PC-3 (cell line): ENCODE measurements around the gene SNIP1. TPM values are rescaled to one million over a fixed set of nuclear protein-coding genes. Genes with fewer than 3 reads are reported as not detected.
"Not testable (repeated sequence)": the region's sequence is repeated elsewhere in the genome, so short reads cannot be mapped to it uniquely, and the experiment has no call there.

Experiments
- ATAC-seq: fragments of 200-7000 bp; cut with Tn5 transposase; 2 replicates; pipeline ENCODE4 v1.9.1; 2020; ENCODE audit warnings: mild to moderate bottlenecking, moderate library complexity
- BruUV-seq: library from RNA; stranded (reverse); fragments of 400-500 nt; replicated peaks from 2 replicates; lab custom pipeline; 2021; lab: Mats Ljungman, UMichigan
- CTCF ChIA-PET: fragments of 300-600 bp; sonication (Branson Sonifier 250); formaldehyde crosslinking; loops from one replicate; lab custom pipeline; 2022; ENCODE audit warnings: antibody characterized with exemption; lab: Charles Lee
- POLR2A ChIA-PET: fragments of 300-600 bp; sonication (Branson Sonifier 250); formaldehyde crosslinking; loops from one replicate; lab custom pipeline; 2022; ENCODE audit warnings: antibody characterized with exemption; ENCODE audit not compliant: unreplicated experiment; lab: Charles Lee
- DNase-seq: peaks from one replicate; pipeline ENCODE4 v3.0.0-alpha.2; 2015
- H2AFZ ChIP-seq: fragments of 300-600 bp; sonication (generic); 2 replicates; pipeline ENCODE4 v1.6.0; 2016; ENCODE audit warnings: antibody characterized with exemption, low read length
- H3F3A ChIP-seq: fragments of 300-600 bp; sonication (generic); one replicate; pipeline ENCODE4 v1.6.0; 2017; ENCODE audit warnings: antibody characterized with exemption, low read length, control low read depth, mild to moderate bottlenecking; ENCODE audit not compliant: unreplicated experiment
- H3K27ac ChIP-seq: fragments of 300-600 bp; sonication (generic); 2 replicates; pipeline ENCODE4 v1.5.1; 2016; ENCODE audit warnings: mild to moderate bottlenecking, low read length
- H3K27me3 ChIP-seq: fragments of 300-600 bp; sonication (generic); 2 replicates; pipeline ENCODE4 v1.6.1; 2016; ENCODE audit warnings: low read length, mixed read lengths
- H3K36me3 ChIP-seq: fragments of 300-600 bp; sonication (generic); 2 replicates; pipeline ENCODE4 v1.6.1; 2016; ENCODE audit warnings: low read depth, mixed run types, low read length, mixed read lengths
- H3K4me1 ChIP-seq: fragments of 300-600 bp; sonication (generic); 2 replicates; pipeline ENCODE4 v1.5.1; 2016; ENCODE audit warnings: low read length; ENCODE audit not compliant: insufficient read depth
- H3K4me2 ChIP-seq: fragments of 300-600 bp; sonication (generic); 2 replicates; pipeline ENCODE4 v1.6.0; 2016; ENCODE audit warnings: low read length
- H3K4me3 ChIP-seq: fragments of 300-600 bp; sonication (generic); 2 replicates; pipeline ENCODE4 v1.5.1; 2016; ENCODE audit warnings: mild to moderate bottlenecking, low read length, mixed read lengths
- H3K79me2 ChIP-seq: fragments of 300-600 bp; sonication (generic); 2 replicates; pipeline ENCODE4 v1.6.1; 2017; ENCODE audit warnings: low read length, mixed read lengths
- H3K9ac ChIP-seq: fragments of 300-600 bp; sonication (generic); 2 replicates; pipeline ENCODE4 v1.6.0; 2016; ENCODE audit warnings: mild to moderate bottlenecking, low read length
- H3K9me2 ChIP-seq: fragments of 300-600 bp; sonication (generic); replicated peaks from 2 replicates; pipeline ENCODE4 v1.6.1; 2016; ENCODE audit warnings: mixed run types, low read length, mixed read lengths
- H3K9me3 ChIP-seq: fragments of 300-600 bp; sonication (generic); 2 replicates; pipeline ENCODE4 v1.6.1; 2016; ENCODE audit warnings: low read length, mixed read lengths
- H4K20me1 ChIP-seq: fragments of 300-600 bp; sonication (generic); 2 replicates; pipeline ENCODE4 v1.6.1; 2016; ENCODE audit warnings: low read length, mixed read lengths
- CTCF ChIP-seq: fragments of 300-600 bp; sonication (generic); conservative IDR thresholded peaks from 2 replicates; pipeline ENCODE4 v1.5.1; 2017; ENCODE audit warnings: antibody characterized with exemption, low read depth, mild to moderate bottlenecking, low read length
- EZH2 ChIP-seq: fragments of 300-600 bp; sonication (generic); IDR thresholded peaks from one replicate; pipeline ENCODE4 v1.6.1; 2017; ENCODE audit warnings: antibody characterized with exemption, mild to moderate bottlenecking, low read length; ENCODE audit not compliant: unreplicated experiment
- EZH2phosphoT487 ChIP-seq: fragments of 300-600 bp; sonication (generic); IDR thresholded peaks from 2 replicates; pipeline ENCODE4 v1.6.1; 2018; ENCODE audit warnings: mild to moderate bottlenecking, antibody characterized with exemption, low read length, borderline replicate concordance
- intact Hi-C: fragments of 100-400 bp; cut with micrococcal nuclease; formaldehyde crosslinking; loops from 2 replicates; pipeline ENCODE4 v1.9.0; 2023
- total RNA-seq: library from RNA; depleted of rRNA; stranded (reverse); fragments of >200 nt; gene quantifications from 2 replicates; pipeline ENCODE4 v1.2.3, GENCODE V29; 2014

The SNIP1 gene
- total RNA-seq, 1 experiment from 2014 or later = 23.1 TPM

GRCh38 chr1:37560401-37561132, 6.5 kb upstream of the SNIP1 start:
- no TSS peak for BruUV-seq
- CTCF ChIA-PET = no interaction called here

GRCh38 chr1:37559957-37560379, 5.9 kb upstream of the SNIP1 start:
- intact Hi-C loops, BruUV-seq, H3K27me3 ChIP-seq, DNase-seq, H2AFZ ChIP-seq, H3K9me2 ChIP-seq, H4K20me1 ChIP-seq, H3K79me2 ChIP-seq, H3K4me3 ChIP-seq, H3K4me2 ChIP-seq, H3F3A ChIP-seq, H3K4me1 ChIP-seq, H3K9me3 ChIP-seq, H3K27ac ChIP-seq, CTCF ChIA-PET, ATAC-seq, POLR2A ChIA-PET, H3K9ac ChIP-seq, H3K36me3 ChIP-seq: not testable (repeated sequence)

More at GRCh38 chr1:37560401-37561132, 6.5 kb upstream of the SNIP1 start:
- Histone ChIP-seq H3K27me3 (no peaks in the 10 kb centered on the region), H3K4me2 (no peak overlapping the region), H2AFZ (no peak overlapping the region), H3F3A (no peaks in the 10 kb centered on the region), H3K9me3 (no peaks in the 10 kb centered on the region), H3K27ac (no peak overlapping the region), H3K9ac (no peak overlapping the region), H3K4me3 (no peak overlapping the region), H3K36me3 (peaks cover 9% of the 10 kb centered on the region), H3K9me2 (no peaks in the 10 kb centered on the region), H4K20me1 (no peaks in the 10 kb centered on the region), H3K4me1 (peaks cover 4% of the 10 kb centered on the region; the same call in 1 of the 2 replicates), H3K79me2 (no peaks in the 10 kb centered on the region)
- ATAC-seq = no peak
- intact Hi-C loops = no loop called here
- DNase-seq = no peak
- POLR2A ChIA-PET = no interaction called here
- no peak for TF ChIP-seq EZH2phosphoT487
- TF ChIP-seq EZH2 = no peak
- no peak for TF ChIP-seq CTCF

GRCh38 chr1:37559080-37559479, 5.0 kb upstream of the SNIP1 start:
- Histone ChIP-seq H3K79me2 (peaks cover under 1% of the 10 kb centered on the region), H3K4me1 (peaks cover 4% of the 10 kb centered on the region; the same call in 1 of the 2 replicates), H3K36me3 (no peaks in the 10 kb centered on the region), H3K9ac (no peak overlapping the region), H2AFZ (no peak overlapping the region), H3K9me3 (no peaks in the 10 kb centered on the region), H3F3A (no peaks in the 10 kb centered on the region), H3K4me2 (no peak overlapping the region), H3K27ac (no peak overlapping the region), H3K27me3 (no peaks in the 10 kb centered on the region), H4K20me1 (no peaks in the 10 kb centered on the region), H3K4me3 (no peak overlapping the region), H3K9me2 (no peaks in the 10 kb centered on the region)
- TF ChIP-seq EZH2 = no peak
- no peak for TF ChIP-seq CTCF
- no peak for TF ChIP-seq EZH2phosphoT487
- intact Hi-C loops = no loop called here
- ATAC-seq = no peak
- ChIA-PET POLR2A (interaction anchor here (0.6 kb wide), 1 partner anchor 37 kb away, joined by 3 read pairs; no protein-coding TSS in a partner anchor), CTCF (no interaction called here)
- no peak for DNase-seq
- no TSS peak for BruUV-seq
